ENCODE data around the gene PRKCA. TPM values are rescaled to one million over a fixed set of nuclear protein-coding genes. Genes with fewer than 3 reads are reported as not detected.

Gene PRKCA
- total and polyA plus RNA-seq, 2 experiments from 2014 or later = 6.4 to 35.4 TPM

DNA sequence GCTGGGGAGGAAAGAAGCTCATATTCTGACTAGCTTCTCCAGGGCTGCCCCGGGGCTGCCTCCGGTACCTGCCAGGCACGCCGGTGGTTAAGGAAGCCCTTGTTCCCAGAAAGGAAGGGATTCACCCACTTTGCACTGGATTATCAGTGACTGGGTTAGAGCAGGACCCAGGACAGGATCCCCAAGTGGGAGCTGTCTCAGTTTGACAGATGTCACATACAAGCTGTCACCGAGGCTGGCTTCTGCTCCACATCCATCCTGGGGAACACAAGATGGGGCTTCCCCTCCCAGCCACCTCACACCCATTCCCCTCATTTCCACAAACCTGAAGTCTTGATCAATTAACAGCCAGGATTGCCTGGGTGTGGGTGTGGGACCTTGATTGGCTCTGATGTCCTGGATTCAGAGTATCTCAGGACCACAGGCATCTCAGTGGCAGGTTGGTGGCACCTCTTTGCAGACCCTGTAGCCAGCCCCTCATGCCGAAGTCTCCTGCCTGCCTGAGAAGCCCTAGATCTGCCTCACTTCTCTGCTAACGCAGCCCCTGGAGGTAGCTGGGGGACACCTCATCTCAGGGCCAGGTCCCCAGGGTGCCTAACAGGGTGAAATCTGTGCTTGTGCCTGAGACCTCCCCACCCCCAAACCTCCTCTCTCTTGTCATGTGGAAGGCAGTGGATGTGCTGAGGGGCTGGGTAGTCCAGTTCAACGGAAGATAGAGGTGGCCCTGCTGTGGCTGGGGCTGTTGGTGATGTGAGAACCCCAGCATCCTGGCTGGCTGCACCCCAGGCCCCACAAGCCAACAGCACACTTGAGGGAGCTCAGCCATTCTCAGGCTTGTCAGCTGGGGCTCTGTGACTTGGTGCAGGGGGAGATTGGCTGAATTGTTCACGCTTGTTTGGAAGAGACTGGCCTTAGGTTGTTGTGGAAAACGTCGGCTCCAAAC lies 533.9 kb downstream of the PRKCA start (continued):
- TF ChIP-seq ZNF462 (CRISPR knock-in tag; IDR thresholded peaks at IDR 0.05) = no peak
- TF ChIP-seq, protein P1, sequence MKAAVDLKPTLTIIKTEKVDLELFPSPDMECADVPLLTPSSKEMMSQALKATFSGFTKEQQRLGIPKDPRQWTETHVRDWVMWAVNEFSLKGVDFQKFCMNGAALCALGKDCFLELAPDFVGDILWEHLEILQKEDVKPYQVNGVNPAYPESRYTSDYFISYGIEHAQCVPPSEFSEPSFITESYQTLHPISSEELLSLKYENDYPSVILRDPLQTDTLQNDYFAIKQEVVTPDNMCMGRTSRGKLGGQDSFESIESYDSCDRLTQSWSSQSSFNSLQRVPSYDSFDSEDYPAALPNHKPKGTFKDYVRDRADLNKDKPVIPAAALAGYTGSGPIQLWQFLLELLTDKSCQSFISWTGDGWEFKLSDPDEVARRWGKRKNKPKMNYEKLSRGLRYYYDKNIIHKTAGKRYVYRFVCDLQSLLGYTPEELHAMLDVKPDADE (IDR thresholded peaks at IDR 0.05) = no peak

GRCh38 chr17:66837226-66837625 lies 534.8 kb downstream of the PRKCA start:
- H3K4me3 Mint-ChIP-seq = no peak overlapping the region
- no peak overlapping the region for H3K4me3 ChIP-seq
- no peak overlapping the region for H3K27ac ChIP-seq (ENCODE audit: low read depth)
- H3K36me3 ChIP-seq (ENCODE audit: insufficient read depth) = no peaks in the 10 kb centered on the region
- H2AFZ ChIP-seq = no peak overlapping the region
- 0 out of 2 replicates have a peak, but pooled peaks cover 10% of the 10 kb centered on the region for H3K27me3 ChIP-seq (ENCODE audit: insufficient read depth)
- no peak overlapping the region for H3K27ac Mint-ChIP-seq
- H3K4me1 Mint-ChIP-seq = peaks cover 2% of the 10 kb centered on the region; the same call in 2 of the 3 replicates
- no peak overlapping the region for H3K4me2 ChIP-seq
- no peaks in the 10 kb centered on the region for H3K79me2 ChIP-seq (replicated peaks; ENCODE audit: insufficient read depth)
- no peaks in the 10 kb centered on the region for H3K9me2 ChIP-seq (ENCODE audit: insufficient read depth)
- H3K27me3 Mint-ChIP-seq (ENCODE audit: insufficient read depth, low read depth, poor library complexity) = peaks cover 15% of the 10 kb centered on the region
- H3K4me1 ChIP-seq (ENCODE audit: insufficient read depth) = no peaks in the 10 kb centered on the region
- ATAC-seq = no peak
- no peak for DNase-seq (ENCODE audit: low spot score)
- H3K9me3 Mint-ChIP-seq = no peaks in the 10 kb centered on the region
- H3F3A ChIP-seq (replicated peaks; ENCODE audit: low read depth) = no peaks in the 10 kb centered on the region
- H4K20me1 ChIP-seq (replicated peaks; ENCODE audit: insufficient read depth) = no peaks in the 10 kb centered on the region
- H3K36me3 Mint-ChIP-seq (ENCODE audit: low read depth) = no peaks in the 10 kb centered on the region
- TF ChIP-seq REST (IDR thresholded peaks at IDR 0.05; ENCODE audit: unreplicated experiment) = no peak
